A673 (cell line): Measurements from ENCODE around the gene CCNI. TPM values are rescaled to one million over a fixed set of nuclear protein-coding genes. Genes with fewer than 3 reads are reported as not detected.
"Not testable (repeated sequence)": the region's sequence is repeated elsewhere in the genome, so short reads cannot be mapped to it uniquely, and the experiment has no call there.

Experiments used
- BruUV-seq: library from RNA; stranded (reverse); fragments of 400-500 nt; replicated peaks from 2 replicates; lab custom pipeline; 2021; lab: Mats Ljungman, UMichigan
- CTCF ChIA-PET: fragments of 300-600 bp; sonication (Branson Sonifier 250); formaldehyde crosslinking; loops from one replicate; lab custom pipeline; 2022; ENCODE audit warnings: antibody characterized with exemption; lab: Charles Lee
- POLR2A ChIA-PET: fragments of 300-600 bp; sonication (Branson Sonifier 250); formaldehyde crosslinking; loops from one replicate; lab custom pipeline; 2022; ENCODE audit warnings: antibody characterized with exemption; ENCODE audit not compliant: low non-redundant PET; lab: Charles Lee
- DNase-seq: peaks from one replicate; pipeline ENCODE4 v3.0.0-alpha.2; 2015; ENCODE audit warnings: low spot score
- H3K27ac ChIP-seq: fragments of 200-600 bp; sonication (generic); 2 replicates; pipeline ENCODE4 v1.5.1; 2016; ENCODE audit warnings: mixed run types, low read depth, mild to moderate bottlenecking, mixed read lengths, antibody characterized with exemption, low read length; ENCODE audit not compliant: poor library complexity, severe bottlenecking
- H3K27me3 ChIP-seq: fragments of 200-600 bp; sonication (generic); replicated peaks from 2 replicates; pipeline ENCODE4 v1.6.1; 2017; ENCODE audit warnings: mixed run types, low read depth, mild to moderate bottlenecking, mixed read lengths, antibody characterized with exemption, low read length; ENCODE audit not compliant: insufficient read depth, poor library complexity
- H3K36me3 ChIP-seq: fragments of 200-600 bp; sonication (generic); 2 replicates; pipeline ENCODE4 v1.6.1; 2016; ENCODE audit warnings: mixed run types, mild to moderate bottlenecking, mixed read lengths, antibody characterized with exemption, low read length; ENCODE audit not compliant: insufficient read depth, poor library complexity, severe bottlenecking
- H3K4me1 ChIP-seq: fragments of 200-600 bp; sonication (generic); 2 replicates; pipeline ENCODE4 v1.6.1; 2017; ENCODE audit warnings: mixed run types, mild to moderate bottlenecking, mixed read lengths, antibody characterized with exemption, low read length; ENCODE audit not compliant: insufficient read depth, poor library complexity, severe bottlenecking
- H3K4me3 ChIP-seq: fragments of 200-600 bp; sonication (generic); 2 replicates; pipeline ENCODE4 v1.5.1; 2016; ENCODE audit warnings: low read depth, mixed run types, mild to moderate bottlenecking, mixed read lengths, low read length; ENCODE audit not compliant: poor library complexity, severe bottlenecking
- H3K9me3 ChIP-seq: fragments of 200-600 bp; sonication (generic); 2 replicates; pipeline ENCODE4 v1.6.1; 2016; ENCODE audit warnings: mixed run types, low read depth, mild to moderate bottlenecking, mixed read lengths, antibody characterized with exemption, low read length; ENCODE audit not compliant: poor library complexity, severe bottlenecking
- CTCF ChIP-seq: fragments of 300-800, 200-600 bp; sonication (generic); conservative IDR thresholded peaks from 2 replicates; pipeline ENCODE4 v1.5.1; 2017; ENCODE audit warnings: low read depth, mild to moderate bottlenecking, antibody characterized with exemption, low read length, moderate library complexity, mixed read lengths
- EZH2 ChIP-seq: fragments of 200-600 bp; sonication (generic); IDR thresholded peaks from 2 replicates; pipeline ENCODE4 v1.6.1; 2017; ENCODE audit warnings: borderline replicate concordance, low read depth, mild to moderate bottlenecking, mixed read lengths, antibody characterized with exemption, low read length; ENCODE audit not compliant: poor library complexity, severe bottlenecking
- intact Hi-C: fragments of 100-400 bp; cut with micrococcal nuclease; formaldehyde crosslinking; loops from one replicate; pipeline ENCODE4 v1.10.0; 2022; ENCODE audit not compliant: unreplicated experiment
- total RNA-seq: library from RNA; stranded (reverse); gene quantifications from 2 replicates; pipeline ENCODE4 v1.2.3, GENCODE V29; 2021

The CCNI gene
- total RNA-seq, 1 experiment from 2014 or later = 134 TPM

GRCh38 chr4:77092975-77093374 lies 17.2 kb upstream of the CCNI start:
- ChIA-PET POLR2A (no interaction called here), CTCF (no interaction called here)
- Histone ChIP-seq H3K9me3 (no peaks in the 10 kb centered on the region), H3K27ac (no peak overlapping the region), H3K4me1 (no peaks in the 10 kb centered on the region), H3K27me3 (no peaks in the 10 kb centered on the region), H3K4me3 (no peak overlapping the region), H3K36me3 (no peaks in the 10 kb centered on the region)
- no peak for DNase-seq
- intact Hi-C loops = no loop called here
- no TSS peak for BruUV-seq
- TF ChIP-seq CTCF (no peak), EZH2 (no peak)

- TF ChIP-seq CTCF = no peak
- no peak for TF ChIP-seq EZH2
- intact Hi-C loops = no loop called here
- Histone ChIP-seq H3K27ac (no peak overlapping the region), H3K27me3 (no peaks in the 10 kb centered on the region), H3K4me3 (no peak overlapping the region), H3K36me3 (no peaks in the 10 kb centered on the region), H3K4me1 (no peaks in the 10 kb centered on the region), H3K9me3 (no peaks in the 10 kb centered on the region)
- POLR2A ChIA-PET = no interaction called here
- DNase-seq = no peak
- no TSS peak for BruUV-seq
- CTCF ChIA-PET = no interaction called here
These were observed 14.1 kb upstream of the CCNI start for GRCh38 chr4:77089866-77090265.

GRCh38 chr4:77087027-77087426 lies 11.2 kb upstream of the CCNI start:
- POLR2A ChIA-PET, H3K27me3 ChIP-seq, H3K4me3 ChIP-seq, intact Hi-C loops, H3K27ac ChIP-seq, H3K4me1 ChIP-seq, BruUV-seq, H3K36me3 ChIP-seq, DNase-seq, CTCF ChIA-PET, H3K9me3 ChIP-seq: not testable (repeated sequence)

GRCh38 chr4:77084019-77084639 lies 8.3 kb upstream of the CCNI start:
- no peak for TF ChIP-seq CTCF
- TF ChIP-seq EZH2 = no peak
- CTCF ChIA-PET = interaction anchor here (0.5 kb wide), 1 partner anchor 137 kb away, joined by 4 read pairs; no protein-coding TSS in a partner anchor
- H3K4me1 ChIP-seq = no peaks in the 10 kb centered on the region
- BruUV-seq = no TSS peak
- no peaks in the 10 kb centered on the region for H3K27me3 ChIP-seq
- H3K9me3 ChIP-seq = no peaks in the 10 kb centered on the region
- POLR2A ChIA-PET = no interaction called here
- no peak overlapping the region for H3K27ac ChIP-seq
- DNase-seq = no peak
- no peak overlapping the region for H3K4me3 ChIP-seq
- no peaks in the 10 kb centered on the region for H3K36me3 ChIP-seq
- intact Hi-C loops = no loop called here
